ENCODE data around the gene IGSF9. TPM values are rescaled to one million over a fixed set of nuclear protein-coding genes. Genes with fewer than 3 reads are reported as not detected.

Gene IGSF9
- total RNA-seq, 1 experiment from 2014 or later: 21.2 TPM

DNA sequence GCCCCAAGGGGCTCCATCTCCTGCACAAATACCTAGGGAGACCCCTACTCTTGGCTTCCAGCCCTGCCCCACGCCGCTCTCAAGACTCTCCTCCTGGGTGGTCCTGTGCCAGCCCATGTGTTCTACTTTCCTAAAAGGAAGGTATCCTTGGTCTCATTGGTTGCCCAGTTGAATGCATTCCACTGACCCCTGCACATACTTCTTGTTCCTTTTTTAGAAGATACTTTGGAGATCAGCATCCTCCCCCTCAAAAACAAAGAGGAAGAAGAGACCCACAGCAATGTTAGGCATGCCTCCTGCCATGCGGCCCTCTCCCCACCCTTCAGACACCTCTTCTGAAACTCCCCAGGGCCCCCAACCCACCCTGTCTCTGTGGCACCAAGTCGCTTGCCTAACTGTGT lies 4.6 kb upstream of the IGSF9 start:
- Mint-ChIP-seq H3K4me1 (ENCODE audit: low read depth, unreplicated experiment) (peaks cover 61% of the 10 kb centered on the region), H3K27ac (ENCODE audit: unreplicated experiment) (peak overlapping the region; percentile 30), H3K27me3 (ENCODE audit: insufficient read depth, unreplicated experiment) (no peaks in the 10 kb centered on the region), H3K9me3 (ENCODE audit: unreplicated experiment) (no peaks in the 10 kb centered on the region), H3K36me3 (ENCODE audit: insufficient read depth, unreplicated experiment) (no peaks in the 10 kb centered on the region), H3K4me3 (ENCODE audit: unreplicated experiment) (no peak overlapping the region)
- no peak for DNase-seq
- ChIA-PET CTCF (interaction anchor here (1.3 to 1.5 kb wide), 2 partner anchors 16 to 58 kb away, joined by 3 to 5 read pairs; no protein-coding TSS in a partner anchor), POLR2A (no interaction called here)
- H3K27me3 ChIP-seq (replicated peaks; ENCODE audit: control insufficient read depth, insufficient read depth, low read length): no peaks in the 10 kb centered on the region
- no TSS peak for BruUV-seq (replicated peaks)
- H3K4me1 ChIP-seq: peaks cover 55% of the 10 kb centered on the region
- no peak overlapping the region for H3K4me3 ChIP-seq (ENCODE audit: low read depth, low read length)
- H3K9me3 ChIP-seq: no peaks in the 10 kb centered on the region
- TF ChIP-seq, protein P1, sequence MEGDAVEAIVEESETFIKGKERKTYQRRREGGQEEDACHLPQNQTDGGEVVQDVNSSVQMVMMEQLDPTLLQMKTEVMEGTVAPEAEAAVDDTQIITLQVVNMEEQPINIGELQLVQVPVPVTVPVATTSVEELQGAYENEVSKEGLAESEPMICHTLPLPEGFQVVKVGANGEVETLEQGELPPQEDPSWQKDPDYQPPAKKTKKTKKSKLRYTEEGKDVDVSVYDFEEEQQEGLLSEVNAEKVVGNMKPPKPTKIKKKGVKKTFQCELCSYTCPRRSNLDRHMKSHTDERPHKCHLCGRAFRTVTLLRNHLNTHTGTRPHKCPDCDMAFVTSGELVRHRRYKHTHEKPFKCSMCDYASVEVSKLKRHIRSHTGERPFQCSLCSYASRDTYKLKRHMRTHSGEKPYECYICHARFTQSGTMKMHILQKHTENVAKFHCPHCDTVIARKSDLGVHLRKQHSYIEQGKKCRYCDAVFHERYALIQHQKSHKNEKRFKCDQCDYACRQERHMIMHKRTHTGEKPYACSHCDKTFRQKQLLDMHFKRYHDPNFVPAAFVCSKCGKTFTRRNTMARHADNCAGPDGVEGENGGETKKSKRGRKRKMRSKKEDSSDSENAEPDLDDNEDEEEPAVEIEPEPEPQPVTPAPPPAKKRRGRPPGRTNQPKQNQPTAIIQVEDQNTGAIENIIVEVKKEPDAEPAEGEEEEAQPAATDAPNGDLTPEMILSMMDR (IDR thresholded peaks at IDR 0.05; ENCODE audit: insufficient read depth in 1 of 2, low read depth in 1 of 2, low read length in 1 of 2, severe bottlenecking in 1 of 2, unreplicated experiment in 1 of 2): no peak
- intact Hi-C loops (cut with micrococcal nuclease; ENCODE audit: unreplicated experiment): no loop called here
- no peaks in the 10 kb centered on the region for H3K36me3 ChIP-seq (ENCODE audit: control insufficient read depth, insufficient read depth, low read length)

DNA sequence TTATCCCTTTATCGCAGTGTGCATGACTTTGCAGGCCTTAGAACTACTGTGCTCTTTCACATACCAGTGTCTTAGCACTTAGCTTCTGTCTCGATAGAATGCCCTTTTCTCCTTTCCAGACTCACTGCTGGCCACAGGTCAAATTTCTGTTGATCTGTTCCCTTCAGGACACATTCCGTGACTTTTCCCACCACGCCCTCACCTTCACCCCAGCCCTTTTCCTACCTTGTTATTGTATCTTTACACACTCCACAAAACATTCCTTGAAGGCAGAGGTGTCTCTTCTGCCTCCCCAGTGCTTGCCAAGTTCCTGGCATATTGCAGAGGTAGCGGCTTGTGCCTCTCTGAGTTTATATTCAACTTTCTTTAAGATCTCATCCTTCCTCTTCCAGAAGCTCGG lies 3.7 kb upstream of the IGSF9 start:
- no peaks in the 10 kb centered on the region for H3K27me3 ChIP-seq (replicated peaks; ENCODE audit: control insufficient read depth, insufficient read depth, low read length)
- no peaks in the 10 kb centered on the region for H3K36me3 ChIP-seq (ENCODE audit: control insufficient read depth, insufficient read depth, low read length)
- ChIA-PET CTCF (interaction anchor here (1.3 to 1.5 kb wide), 2 partner anchors 17 to 59 kb away, joined by 3 to 5 read pairs; no protein-coding TSS in a partner anchor), POLR2A (no interaction called here)
- no peak for DNase-seq
- peak overlapping the region; percentile 30 for H3K27ac Mint-ChIP-seq (ENCODE audit: unreplicated experiment)
- no peaks in the 10 kb centered on the region for H3K9me3 Mint-ChIP-seq (ENCODE audit: unreplicated experiment)
- no peak overlapping the region for H3K4me3 Mint-ChIP-seq (ENCODE audit: unreplicated experiment)
- TF ChIP-seq, protein P1 (IDR thresholded peaks at IDR 0.05; ENCODE audit: insufficient read depth in 1 of 2, low read depth in 1 of 2, low read length in 1 of 2, severe bottlenecking in 1 of 2, unreplicated experiment in 1 of 2): no peak
- BruUV-seq (replicated peaks): no TSS peak
- intact Hi-C loops (cut with micrococcal nuclease; ENCODE audit: unreplicated experiment): no loop called here
- no peaks in the 10 kb centered on the region for H3K36me3 Mint-ChIP-seq (ENCODE audit: insufficient read depth, unreplicated experiment)
- peaks cover 62% of the 10 kb centered on the region for H3K4me1 ChIP-seq
- no peaks in the 10 kb centered on the region for H3K27me3 Mint-ChIP-seq (ENCODE audit: insufficient read depth, unreplicated experiment)
- peaks cover 61% of the 10 kb centered on the region for H3K4me1 Mint-ChIP-seq (ENCODE audit: low read depth, unreplicated experiment)
- no peaks in the 10 kb centered on the region for H3K9me3 ChIP-seq
- no peak overlapping the region for H3K4me3 ChIP-seq (ENCODE audit: low read depth, low read length)

DNA sequence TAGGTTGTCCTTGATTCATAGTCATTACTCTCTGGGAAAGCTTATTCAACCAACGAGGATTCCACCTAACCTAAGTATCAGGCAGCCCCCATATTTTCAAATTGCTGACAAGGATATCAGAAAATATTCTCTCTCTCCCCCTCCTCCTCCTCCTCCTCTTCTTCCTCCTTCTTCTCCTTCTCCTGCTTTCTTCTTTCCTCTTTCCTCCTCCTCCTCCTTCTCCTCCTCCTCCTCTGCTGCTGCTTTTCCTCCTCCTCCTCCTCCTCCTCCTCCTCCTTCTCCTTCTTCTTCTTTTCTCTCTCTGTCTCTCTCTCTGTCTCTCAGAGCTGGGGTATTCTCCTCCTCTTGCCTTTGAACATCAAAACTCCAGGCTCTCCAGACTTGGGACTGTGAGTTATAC lies 2.5 kb upstream of the IGSF9 start:
- Histone ChIP-seq H3K9me3 (no peaks in the 10 kb centered on the region), H3K36me3 (ENCODE audit: control insufficient read depth, insufficient read depth, low read length) (no peaks in the 10 kb centered on the region), H3K4me1 (peaks cover 62% of the 10 kb centered on the region), H3K4me3 (ENCODE audit: low read depth, low read length) (no peak overlapping the region), H3K27me3 (replicated peaks; ENCODE audit: control insufficient read depth, insufficient read depth, low read length) (no peaks in the 10 kb centered on the region)
- TF ChIP-seq, protein P1 (IDR thresholded peaks at IDR 0.05; ENCODE audit: insufficient read depth in 1 of 2, low read depth in 1 of 2, low read length in 1 of 2, severe bottlenecking in 1 of 2, unreplicated experiment in 1 of 2): no peak
- no peak for DNase-seq
- CTCF ChIA-PET: no interaction called here
- no peaks in the 10 kb centered on the region for H3K36me3 Mint-ChIP-seq (ENCODE audit: insufficient read depth, unreplicated experiment)
- intact Hi-C loops (cut with micrococcal nuclease; ENCODE audit: unreplicated experiment): no loop called here
- no peaks in the 10 kb centered on the region for H3K9me3 Mint-ChIP-seq (ENCODE audit: unreplicated experiment)
- H3K27me3 Mint-ChIP-seq (ENCODE audit: insufficient read depth, unreplicated experiment): no peaks in the 10 kb centered on the region
- BruUV-seq (replicated peaks): no TSS peak
- peaks cover 54% of the 10 kb centered on the region for H3K4me1 Mint-ChIP-seq (ENCODE audit: low read depth, unreplicated experiment)
- H3K4me3 Mint-ChIP-seq (ENCODE audit: unreplicated experiment): no peak overlapping the region
- POLR2A ChIA-PET: no interaction called here
- H3K27ac Mint-ChIP-seq (ENCODE audit: unreplicated experiment): peak overlapping the region; percentile 9

Data from Caco-2 (cell line).